Measurements from ENCODE around the gene NCKIPSD.
"Not testable (repeated sequence)": the region's sequence is repeated elsewhere in the genome, so short reads cannot be mapped to it uniquely, and the experiment has no call there.

The NCKIPSD gene

DNA sequence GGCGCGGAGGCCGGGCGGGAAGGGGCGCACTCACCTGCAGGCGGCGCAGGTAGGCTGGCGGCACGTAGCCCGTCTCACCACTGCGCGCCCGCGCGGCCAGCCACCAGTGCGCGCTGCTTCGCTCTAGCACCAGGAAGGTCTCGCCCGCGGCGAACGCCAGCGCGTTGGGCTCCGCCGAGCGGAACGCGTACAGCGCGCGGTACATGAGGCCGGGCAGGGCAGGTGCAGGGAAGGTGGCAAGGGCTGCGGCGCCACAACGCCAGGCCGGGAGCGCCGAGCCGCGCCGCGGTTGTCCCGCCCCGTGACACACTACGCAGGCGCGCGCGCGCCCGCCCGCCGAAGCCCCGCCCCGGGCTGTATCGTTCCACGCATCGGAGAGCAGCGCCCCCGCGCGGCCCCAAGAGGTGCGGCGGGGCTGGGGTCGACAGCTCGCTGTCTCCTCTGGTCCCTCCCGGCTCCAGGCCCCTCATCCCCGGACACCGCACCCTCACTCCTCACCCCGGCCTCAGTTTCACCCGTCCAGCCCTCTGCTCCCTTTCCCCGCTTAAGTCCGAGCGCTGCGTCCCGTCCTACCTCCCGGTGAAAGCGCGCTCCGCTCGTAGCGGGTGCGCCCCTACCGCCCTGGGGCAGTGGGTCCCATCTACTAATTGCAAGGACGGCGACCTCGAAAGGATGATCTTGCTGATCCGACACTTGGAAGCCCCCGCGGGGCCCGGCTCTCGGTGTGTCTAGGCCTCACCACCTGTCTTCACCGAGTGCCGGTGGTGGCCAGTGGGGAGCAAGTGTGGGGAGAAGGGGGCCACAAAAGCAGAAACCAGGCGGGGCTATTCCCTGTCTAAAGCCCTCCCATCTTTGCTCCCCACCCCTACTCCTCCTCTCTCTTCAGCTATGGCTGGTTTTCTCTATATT, at the start of gene NCKIPSD:
Gene NCKIPSD (minus strand): TSS at position 313 of the 909 bp plus-strand sequence. CDS start 108 bp downstream, at position 205.
- DNase-seq = peak; percentile 92

- not testable (repeated sequence) for DNase-seq
These were observed 49.5 kb upstream of the NCKIPSD start for GRCh38 chr3:48735075-48735767.

DNA sequence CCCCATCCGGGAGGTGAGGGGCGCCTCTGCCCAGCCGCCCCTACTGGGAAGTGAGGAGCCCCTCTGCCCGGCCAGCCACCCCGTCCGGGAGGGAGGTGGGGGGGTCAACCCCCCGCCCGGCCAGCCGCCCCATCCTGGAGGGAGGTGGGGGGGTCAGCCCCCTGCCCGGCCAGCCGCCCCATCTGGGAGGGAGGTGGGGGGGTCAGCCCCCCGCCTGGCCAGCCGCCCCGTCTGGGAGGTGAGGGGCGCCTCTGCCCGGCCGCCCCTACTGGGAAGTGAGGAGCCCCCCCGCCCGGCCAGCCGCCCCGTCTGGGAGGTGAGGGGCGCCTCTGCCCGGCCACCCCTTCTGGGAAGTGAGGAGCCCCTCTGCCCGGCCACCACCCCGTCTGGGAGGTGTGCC, 48.8 kb upstream of the NCKIPSD start:
- not testable (repeated sequence) for DNase-seq

DNA sequence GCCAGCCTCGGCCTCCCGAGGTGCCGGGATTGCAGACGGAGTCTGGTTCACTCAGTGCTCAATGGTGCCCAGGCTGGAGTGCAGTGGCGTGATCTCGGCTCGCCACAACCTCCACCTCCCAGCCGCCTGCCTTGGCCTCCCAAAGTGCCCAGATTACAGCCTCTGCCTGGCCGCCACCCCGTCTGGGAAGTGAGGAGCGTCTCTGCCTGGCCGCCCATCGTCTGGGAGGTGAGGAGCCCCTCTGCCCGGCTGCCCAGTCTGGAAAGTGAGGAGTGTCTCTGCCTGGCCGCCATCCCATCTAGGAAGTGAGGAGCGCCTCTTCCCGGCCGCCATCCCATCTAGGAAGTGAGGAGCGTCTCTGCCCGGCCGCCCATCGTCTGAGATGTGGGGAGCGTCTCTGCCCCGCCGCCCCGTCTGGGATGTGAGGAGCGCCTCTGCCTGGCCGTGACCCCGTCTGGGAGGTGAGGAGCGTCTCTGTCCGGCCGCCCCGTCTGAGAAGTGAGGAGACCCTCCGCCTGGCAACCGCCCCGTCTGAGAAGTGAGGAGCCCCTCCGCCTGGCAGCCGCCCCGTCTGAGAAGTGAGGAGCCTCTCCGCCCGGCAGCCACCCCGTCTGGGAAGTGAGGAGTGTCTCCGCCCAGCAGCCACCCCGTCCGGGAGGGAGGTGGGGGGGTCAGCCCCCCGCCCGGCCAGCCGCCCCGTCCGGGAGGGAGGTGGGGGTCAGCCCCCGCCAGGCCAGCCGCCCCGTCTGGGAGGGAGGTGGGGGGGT, 48.2 kb upstream of the NCKIPSD start:
- not testable (repeated sequence) for DNase-seq

DNA sequence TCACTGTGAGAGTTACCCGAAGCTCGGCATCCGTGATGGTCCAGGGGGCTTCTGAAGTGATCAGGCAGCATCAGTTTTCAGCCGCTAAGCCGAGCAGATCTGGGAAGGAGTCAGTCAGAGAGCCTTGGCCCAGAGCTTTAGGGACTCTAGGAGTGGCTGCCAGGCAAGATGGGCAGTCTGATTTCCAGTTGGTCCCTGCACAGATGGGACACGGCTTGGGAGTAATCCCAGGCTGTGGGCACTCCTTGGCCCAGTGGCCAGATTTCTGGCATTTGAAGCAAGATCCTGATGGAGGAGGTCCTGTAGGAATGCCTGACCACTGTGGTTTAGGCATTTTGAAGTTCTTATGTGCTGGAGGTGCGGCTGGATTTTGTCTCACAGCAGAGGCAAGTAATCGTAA, 41.8 kb upstream of the NCKIPSD start:
- no peak for DNase-seq

DNA sequence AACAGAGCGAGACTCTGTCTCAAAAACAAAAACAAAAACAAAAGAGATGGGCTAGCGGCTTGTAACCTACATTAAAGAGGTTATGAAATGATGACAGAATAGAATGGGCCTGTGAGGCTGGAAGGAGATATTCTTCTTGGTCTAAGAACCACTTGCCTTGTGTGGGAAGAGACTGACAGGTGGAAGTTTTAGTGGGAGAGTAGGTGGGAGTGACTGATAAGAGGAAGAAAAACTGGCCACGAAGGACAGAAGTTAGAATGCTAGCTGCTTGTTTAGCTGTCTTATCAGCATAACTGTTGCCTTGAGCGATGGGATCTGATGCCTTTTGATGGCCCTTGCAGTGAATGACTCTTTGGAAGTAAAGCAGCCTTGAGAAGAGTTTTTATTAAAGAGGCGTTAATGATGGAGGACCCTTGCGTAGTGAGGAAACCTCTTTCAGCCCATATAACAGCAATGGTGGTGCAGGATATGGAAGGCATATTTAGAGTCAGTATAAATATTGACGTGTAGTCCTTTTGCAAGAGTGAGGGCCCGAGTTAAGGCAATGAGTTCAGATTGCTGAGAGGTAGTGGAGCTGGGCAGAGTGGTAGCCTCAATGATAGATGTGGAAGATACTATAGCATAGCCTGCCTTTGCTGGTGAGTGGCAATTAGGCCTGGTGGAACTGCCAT, 39.6 kb upstream of the NCKIPSD start:
- DNase-seq = not testable (repeated sequence)

GRCh38 chr3:48723725-48724124, 38.0 kb upstream of the NCKIPSD start:
- DNase-seq = no peak

GRCh38 chr3:48723293-48723692, 37.6 kb upstream of the NCKIPSD start:
- not testable (repeated sequence) for DNase-seq

DNA sequence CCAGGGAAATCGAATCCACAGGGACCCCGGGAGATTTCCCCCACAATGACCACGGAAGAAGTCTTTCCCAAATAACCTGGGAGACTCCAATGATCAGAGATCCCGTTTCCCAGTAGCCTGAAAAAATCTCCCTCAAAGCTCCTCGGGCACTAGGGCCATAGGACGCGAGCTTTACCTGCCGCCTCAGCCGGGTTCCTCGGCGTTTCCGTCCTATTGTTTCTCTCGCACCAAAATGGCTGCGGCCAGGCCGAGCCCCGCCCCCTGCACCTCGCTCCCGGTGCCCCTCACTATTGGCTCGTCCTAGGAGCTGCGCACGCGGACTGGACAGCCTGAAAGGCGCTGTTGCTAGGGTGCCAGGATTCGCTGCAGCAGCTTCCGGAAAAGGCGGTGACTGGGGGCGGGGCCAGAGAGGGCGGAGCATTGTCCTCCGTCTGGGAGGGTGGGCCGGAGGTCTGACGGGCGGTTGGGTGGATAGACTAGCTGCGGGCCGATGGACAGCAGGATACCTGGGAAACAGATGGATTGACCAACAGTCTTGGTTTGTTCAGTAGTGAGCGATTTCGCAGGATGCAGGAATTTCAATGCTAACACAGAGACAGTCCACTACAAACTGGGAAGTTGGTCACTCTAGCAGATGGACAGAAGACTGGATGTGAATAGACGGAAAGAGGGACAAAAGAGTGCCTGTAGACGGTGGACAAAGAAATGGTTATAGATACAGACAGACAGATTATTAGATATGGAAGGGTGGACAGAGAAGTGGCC, 31.4 kb upstream of the NCKIPSD start, which contains the start of gene IP6K2:
Gene IP6K2 (minus strand): TSS at position 240 of the 765 bp plus-strand sequence. CDS start 21,930 bp downstream, outside the sequence.
- peak; percentile 99 for DNase-seq

GRCh38 chr3:48716508-48716981, 30.8 kb upstream of the NCKIPSD start:
- DNase-seq = peak; percentile 66

DNA sequence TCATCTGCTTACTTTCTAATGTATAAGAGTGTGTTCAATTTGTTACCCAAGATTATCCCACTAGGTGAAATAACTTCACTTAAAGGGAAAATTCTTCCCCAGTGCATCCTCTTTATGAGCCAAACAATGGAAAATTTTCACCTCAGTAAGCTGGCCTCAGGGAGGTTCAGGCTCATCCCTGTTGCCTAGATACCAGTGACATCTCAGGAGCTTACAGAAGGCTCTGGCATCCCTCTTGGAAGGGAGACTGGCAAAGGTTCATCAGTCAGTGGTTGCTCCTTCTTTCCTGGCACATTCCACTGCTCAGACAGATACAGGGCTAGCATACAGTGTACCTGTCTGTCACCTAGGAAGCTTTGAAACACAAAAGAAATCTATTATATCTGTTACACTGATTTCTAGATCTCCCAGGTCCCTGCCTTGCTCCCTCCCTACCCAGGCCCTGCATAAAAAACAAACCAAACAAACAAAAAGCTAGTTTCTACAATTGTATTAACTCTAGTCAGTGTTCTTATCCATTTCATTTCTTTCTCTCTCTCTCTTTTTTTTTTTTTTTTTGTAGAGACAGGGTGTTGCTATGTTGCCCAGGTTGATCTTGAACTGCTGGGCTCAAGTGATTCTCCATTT, 29.6 kb upstream of the NCKIPSD start:
- DNase-seq = no peak

DNA sequence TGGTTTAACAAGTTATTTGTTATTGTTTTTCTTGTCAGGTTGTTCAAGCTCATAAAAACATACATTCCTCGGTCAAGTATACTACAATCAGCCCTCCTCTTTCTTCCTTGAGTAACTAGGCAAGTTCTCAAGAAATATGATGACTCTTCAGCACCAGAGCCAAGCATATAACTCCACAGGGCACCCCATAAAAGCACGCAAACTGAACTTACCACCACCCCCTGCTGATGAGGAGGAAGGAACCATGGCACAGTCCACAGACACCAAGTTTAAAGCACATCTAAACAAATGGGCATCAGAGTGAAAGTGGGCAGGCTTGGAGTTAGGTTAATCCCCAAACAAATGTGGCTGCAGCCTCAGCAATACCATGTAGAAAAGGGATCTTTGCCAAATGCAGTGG, 26.0 kb upstream of the NCKIPSD start:
- DNase-seq = no peak

DNA sequence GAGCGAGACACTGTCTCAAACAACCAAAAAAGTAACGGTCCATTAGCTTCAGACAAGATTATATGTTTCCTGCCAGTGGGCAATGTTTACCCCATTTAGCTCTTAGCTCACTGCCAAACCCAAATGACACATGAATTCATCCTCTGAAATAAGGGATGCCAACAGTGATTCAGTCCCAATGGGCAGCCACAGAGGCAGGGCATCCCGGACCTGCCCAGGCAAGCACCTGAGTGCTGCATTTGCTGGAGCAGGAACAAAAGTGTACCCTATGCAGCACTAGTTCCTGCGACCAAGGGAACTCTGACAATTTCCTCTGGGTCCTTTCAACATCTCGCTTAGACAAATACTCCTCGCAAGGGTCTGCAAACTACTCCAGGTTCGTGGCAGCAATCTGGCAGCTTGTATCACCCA, 23.3 kb upstream of the NCKIPSD start:
- no peak for DNase-seq

- DNase-seq = no peak
These were observed 22.8 kb upstream of the NCKIPSD start for GRCh38 chr3:48708481-48708889.

DNA sequence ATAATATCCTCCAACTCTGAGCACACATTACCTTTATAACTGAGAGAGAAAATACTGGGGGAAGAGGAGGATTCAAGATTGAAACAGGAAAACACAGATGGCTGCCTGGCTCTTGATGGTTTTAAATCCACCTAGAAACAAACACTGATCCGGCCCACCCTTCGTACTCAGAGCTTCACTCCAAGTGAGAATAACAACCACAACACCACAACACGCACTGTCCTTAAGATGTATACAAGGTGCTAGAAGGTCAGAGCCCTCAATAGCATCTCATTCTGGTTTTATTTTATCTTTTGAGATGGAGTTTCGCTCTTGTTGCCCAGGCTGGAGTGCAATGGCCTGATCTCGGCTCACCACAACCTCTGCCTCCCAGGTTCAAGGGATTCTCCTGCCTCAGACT, 21.4 kb upstream of the NCKIPSD start:
- DNase-seq = no peak

DNA sequence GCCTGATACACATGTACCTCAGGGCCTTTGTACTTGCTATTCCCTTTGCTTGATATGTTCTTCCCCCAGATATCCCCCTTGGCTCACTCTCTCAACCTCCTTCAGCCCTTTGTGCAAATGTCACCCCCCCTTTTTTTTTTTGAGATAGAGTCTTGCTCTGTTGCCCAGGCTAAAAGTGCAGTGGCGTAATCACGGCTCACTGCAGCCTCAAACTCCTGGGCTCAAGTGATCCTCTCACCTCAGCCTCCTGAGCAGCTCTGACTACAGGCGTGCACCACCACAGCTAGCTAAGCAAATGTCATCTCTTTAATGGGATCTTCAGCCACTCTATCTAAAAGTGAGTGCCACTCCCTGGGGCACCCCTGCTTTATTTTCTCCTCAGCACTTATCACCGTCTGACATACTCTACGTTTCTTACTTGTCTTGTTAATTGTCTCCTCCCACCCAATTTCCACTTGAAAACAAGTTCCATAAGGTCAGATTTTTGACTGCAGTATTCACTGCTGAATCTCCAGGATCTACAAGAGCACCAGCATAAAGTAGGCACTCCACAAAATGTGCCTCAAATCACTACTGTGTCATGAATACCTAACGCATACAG, 16.7 kb upstream of the NCKIPSD start:
- peak; percentile 60 for DNase-seq

DNA sequence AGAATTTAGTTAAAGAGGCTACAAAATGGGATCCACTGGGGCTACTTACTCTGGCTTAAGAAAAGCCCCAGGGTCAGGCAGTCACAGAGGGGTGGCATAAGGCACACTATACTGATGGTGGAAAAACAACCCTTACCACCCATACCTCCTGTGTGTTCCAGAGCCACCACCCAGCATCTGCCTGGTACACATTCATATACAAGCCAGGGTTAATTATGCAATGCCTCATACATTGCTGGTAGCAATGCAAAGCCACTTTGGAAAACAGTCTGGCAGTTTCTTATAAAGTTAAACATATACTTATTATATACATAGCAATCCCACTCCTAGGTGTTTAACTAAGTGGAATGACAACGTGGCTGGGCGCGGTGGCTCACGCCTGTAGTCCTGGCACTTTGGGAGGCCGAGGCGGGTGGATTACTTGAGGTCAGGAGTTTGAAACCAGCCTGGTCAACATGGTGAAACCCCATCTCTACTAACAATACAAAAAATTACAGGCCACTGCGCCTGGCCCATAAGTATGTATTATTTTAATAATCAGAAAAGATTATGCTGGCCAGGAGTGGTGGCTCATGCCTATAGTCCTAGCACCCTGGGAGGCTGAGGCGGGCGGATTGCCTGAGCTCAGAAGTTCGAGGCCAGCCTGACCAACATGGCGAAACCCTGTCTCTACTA, 15.2 kb upstream of the NCKIPSD start:
- DNase-seq = no peak

GRCh38 chr3:48698891-48699290, 13.2 kb upstream of the NCKIPSD start:
- DNase-seq = no peak

DNA sequence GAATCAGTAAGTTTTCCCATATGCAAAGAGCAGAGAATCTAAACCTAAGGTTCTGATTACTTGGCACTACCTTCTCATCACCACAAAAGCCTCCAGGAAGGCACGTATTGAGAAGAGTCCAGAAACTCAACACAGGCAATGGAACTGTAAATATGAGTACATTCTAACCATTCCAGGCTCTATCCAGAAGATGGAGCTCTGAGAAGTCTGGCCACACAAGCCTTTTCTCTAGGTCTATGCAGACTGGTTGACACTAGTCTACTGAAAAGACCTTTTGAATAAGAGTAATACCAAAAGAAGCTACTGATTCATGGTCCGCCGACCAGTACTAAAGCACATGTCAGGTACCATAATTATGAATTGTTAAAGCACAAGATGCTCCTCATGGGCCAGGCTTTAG, 12.2 kb upstream of the NCKIPSD start:
- DNase-seq = peak; percentile 41

GRCh38 chr3:48696601-48697000, 10.9 kb upstream of the NCKIPSD start:
- DNase-seq = no peak
